ENCODE results near the gene HOXA6. TPM values are rescaled to one million over a fixed set of nuclear protein-coding genes. Genes with fewer than 3 reads are reported as not detected.

Gene HOXA6
- total and polyA plus RNA-seq, 9 of the 15 experiments (the other 6 are each of a cell fraction or from before 2014, with no cell fraction given) = not detected

GRCh38 chr7:27196287-27196767 lies 48.8 kb upstream of the HOXA6 start:
- H3K9ac ChIP-seq (ENCODE audit: insufficient read depth in 1 of 2, low read depth in 2 of 2, low read length in 2 of 2) = no peak overlapping the region
- DNase-seq (ENCODE audit: extremely low read depth in 1 of 4, low spot score in 3 of 4) (peak; percentile 65 to 77 (median 70)), FAIRE-seq (peak; percentile 97), ATAC-seq (peak; percentile 73)
- H3K36me3 ChIP-seq (ENCODE audit: control insufficient read depth, insufficient read depth, low read length) = no peaks in the 10 kb centered on the region
- WGBS (ENCODE audit: insufficient coverage, low coverage, missing lambda C conversion rate) = under 1% methylated on average over 6 of the region's 6 CpGs
- no peaks in the 10 kb centered on the region for H4K20me1 ChIP-seq (replicated peaks; ENCODE audit: control insufficient read depth, insufficient read depth, low read length)
- peaks cover 23 to 49% of the 10 kb centered on the region in 2 experiments for H3K27me3 ChIP-seq (ENCODE audit: control insufficient read depth in 2 of 2, insufficient read depth in 2 of 2, low read length in 2 of 2)
- no peaks in the 10 kb centered on the region for H3K9me3 ChIP-seq (replicated peaks; ENCODE audit: control insufficient read depth, insufficient read depth, low read depth, low read length)
- H3K4me3 ChIP-seq = no peak overlapping the region
- in situ Hi-C loops (cut with MboI) = no loop called here
- H3K27ac ChIP-seq (ENCODE audit: extremely low read depth, low read depth, low read length) = no peak overlapping the region
- peaks cover 0 to 20% of the 10 kb centered on the region in 2 experiments; a peak in 1 of 5 replicates for H3K4me1 ChIP-seq (replicated peaks in 1 of 2; ENCODE audit: control insufficient read depth in 2 of 2, insufficient read depth in 2 of 2, low read length in 2 of 2)
- no peaks in the 10 kb centered on the region for H3K9me1 ChIP-seq (ENCODE audit: control insufficient read depth, insufficient read depth, low read length)
- ChIA-PET CTCF (ENCODE audit: low intra/inter-chr PET ratio) (interaction anchor here (0.5 to 2.8 kb wide), 7 partner anchors 380 to 824 kb away, joined by 3 to 25 read pairs (median 4); no protein-coding TSS in a partner anchor), POLR2A (interaction anchor here (0.7 kb wide), 1 partner anchor 9 kb away, joined by 6 read pairs; no protein-coding TSS in a partner anchor)
- BruUV-seq (replicated peaks) = no TSS peak
- H2AFZ ChIP-seq (ENCODE audit: low read depth, low read length) = no peak overlapping the region
- intact Hi-C loops (cut with micrococcal nuclease) = loop anchor here (1.0 to 5.0 kb wide), 5 partner anchors 381 to 896 kb away; no protein-coding TSS in a partner anchor
- H3K4me2 ChIP-seq (ENCODE audit: insufficient read depth, low read length) = no peak overlapping the region
- H3K79me2 ChIP-seq (ENCODE audit: control insufficient read depth, insufficient read depth, low read length) = no peaks in the 10 kb centered on the region
- TF ChIP-seq CAMTA2 (CRISPR knock-in tag; conservative IDR thresholded peaks at IDR 0.05) (no peak), ZFP1 (CRISPR knock-in tag; IDR thresholded peaks at IDR 0.05) (no peak), ZNF561 (CRISPR knock-in tag; conservative IDR thresholded peaks at IDR 0.05) (no peak), FOXA1 (IDR thresholded peaks at IDR 0.05; ENCODE audit: borderline replicate concordance) (no peak; the same call in 1 of the 2 replicates), SRSF9 (IDR thresholded peaks at IDR 0.05; ENCODE audit: borderline replicate concordance, low read depth, low read length) (no peak), RAD21 (CRISPR knock-in tag; conservative IDR thresholded peaks at IDR 0.05 in 1 of 2, IDR thresholded peaks at IDR 0.05 in 1 of 2) (peak; percentile 89 to 93), FOXM1 (IDR thresholded peaks at IDR 0.05; ENCODE audit: low read depth) (no peak), FOXM1 (CRISPR knock-in tag; IDR thresholded peaks at IDR 0.05; ENCODE audit: low read depth) (no peak), RHOXF2B (CRISPR knock-in tag; conservative IDR thresholded peaks at IDR 0.05) (no peak), SNRNP70 (optimal IDR thresholded peaks at IDR 0.05; ENCODE audit: low read depth, low read length) (no peak), CCNT2 (IDR thresholded peaks at IDR 0.05; ENCODE audit: borderline replicate concordance, extremely low read depth, insufficient read length, low read depth, low read length) (no peak), SMC3 (conservative IDR thresholded peaks at IDR 0.05; ENCODE audit: insufficient read depth, low read depth, low read length) (peak; percentile 91), MEIS2 (IDR thresholded peaks at IDR 0.05; ENCODE audit: partially characterized antibody) (peak; percentile 43), MAFK (IDR thresholded peaks at IDR 0.05; ENCODE audit: low read length) (no peak), POLR2AphosphoS5 (IDR thresholded peaks at IDR 0.05; ENCODE audit: control insufficient read depth, insufficient read depth, low read depth, low read length) (no peak), MTA3 (IDR thresholded peaks at IDR 0.05; ENCODE audit: borderline replicate concordance) (no peak), HOXB6 (CRISPR knock-in tag; IDR thresholded peaks at IDR 0.05; ENCODE audit: borderline replicate concordance) (no peak)
- TF ChIP-seq, protein P1, sequence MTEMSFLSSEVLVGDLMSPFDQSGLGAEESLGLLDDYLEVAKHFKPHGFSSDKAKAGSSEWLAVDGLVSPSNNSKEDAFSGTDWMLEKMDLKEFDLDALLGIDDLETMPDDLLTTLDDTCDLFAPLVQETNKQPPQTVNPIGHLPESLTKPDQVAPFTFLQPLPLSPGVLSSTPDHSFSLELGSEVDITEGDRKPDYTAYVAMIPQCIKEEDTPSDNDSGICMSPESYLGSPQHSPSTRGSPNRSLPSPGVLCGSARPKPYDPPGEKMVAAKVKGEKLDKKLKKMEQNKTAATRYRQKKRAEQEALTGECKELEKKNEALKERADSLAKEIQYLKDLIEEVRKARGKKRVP (CRISPR knock-in tag; IDR thresholded peaks at IDR 0.05) = no peak
- TF ChIP-seq, protein P2, sequence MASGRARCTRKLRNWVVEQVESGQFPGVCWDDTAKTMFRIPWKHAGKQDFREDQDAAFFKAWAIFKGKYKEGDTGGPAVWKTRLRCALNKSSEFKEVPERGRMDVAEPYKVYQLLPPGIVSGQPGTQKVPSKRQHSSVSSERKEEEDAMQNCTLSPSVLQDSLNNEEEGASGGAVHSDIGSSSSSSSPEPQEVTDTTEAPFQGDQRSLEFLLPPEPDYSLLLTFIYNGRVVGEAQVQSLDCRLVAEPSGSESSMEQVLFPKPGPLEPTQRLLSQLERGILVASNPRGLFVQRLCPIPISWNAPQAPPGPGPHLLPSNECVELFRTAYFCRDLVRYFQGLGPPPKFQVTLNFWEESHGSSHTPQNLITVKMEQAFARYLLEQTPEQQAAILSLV (tag; IDR thresholded peaks at IDR 0.05) = no peak
- TF ChIP-seq, protein P3, sequence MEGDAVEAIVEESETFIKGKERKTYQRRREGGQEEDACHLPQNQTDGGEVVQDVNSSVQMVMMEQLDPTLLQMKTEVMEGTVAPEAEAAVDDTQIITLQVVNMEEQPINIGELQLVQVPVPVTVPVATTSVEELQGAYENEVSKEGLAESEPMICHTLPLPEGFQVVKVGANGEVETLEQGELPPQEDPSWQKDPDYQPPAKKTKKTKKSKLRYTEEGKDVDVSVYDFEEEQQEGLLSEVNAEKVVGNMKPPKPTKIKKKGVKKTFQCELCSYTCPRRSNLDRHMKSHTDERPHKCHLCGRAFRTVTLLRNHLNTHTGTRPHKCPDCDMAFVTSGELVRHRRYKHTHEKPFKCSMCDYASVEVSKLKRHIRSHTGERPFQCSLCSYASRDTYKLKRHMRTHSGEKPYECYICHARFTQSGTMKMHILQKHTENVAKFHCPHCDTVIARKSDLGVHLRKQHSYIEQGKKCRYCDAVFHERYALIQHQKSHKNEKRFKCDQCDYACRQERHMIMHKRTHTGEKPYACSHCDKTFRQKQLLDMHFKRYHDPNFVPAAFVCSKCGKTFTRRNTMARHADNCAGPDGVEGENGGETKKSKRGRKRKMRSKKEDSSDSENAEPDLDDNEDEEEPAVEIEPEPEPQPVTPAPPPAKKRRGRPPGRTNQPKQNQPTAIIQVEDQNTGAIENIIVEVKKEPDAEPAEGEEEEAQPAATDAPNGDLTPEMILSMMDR (IDR thresholded peaks at IDR 0.05 in 2 of 3, conservative IDR thresholded peaks at IDR 0.05 in 1 of 3; ENCODE audit: insufficient read depth in 2 of 3, low read depth in 1 of 3, low read length in 3 of 3) = peak; percentile 66 to 84 (median 76)
